ENCODE measurements around the gene ELAPOR1. TPM values are rescaled to one million over a fixed set of nuclear protein-coding genes. Genes with fewer than 3 reads are reported as not detected.

The ELAPOR1 gene, protein sequence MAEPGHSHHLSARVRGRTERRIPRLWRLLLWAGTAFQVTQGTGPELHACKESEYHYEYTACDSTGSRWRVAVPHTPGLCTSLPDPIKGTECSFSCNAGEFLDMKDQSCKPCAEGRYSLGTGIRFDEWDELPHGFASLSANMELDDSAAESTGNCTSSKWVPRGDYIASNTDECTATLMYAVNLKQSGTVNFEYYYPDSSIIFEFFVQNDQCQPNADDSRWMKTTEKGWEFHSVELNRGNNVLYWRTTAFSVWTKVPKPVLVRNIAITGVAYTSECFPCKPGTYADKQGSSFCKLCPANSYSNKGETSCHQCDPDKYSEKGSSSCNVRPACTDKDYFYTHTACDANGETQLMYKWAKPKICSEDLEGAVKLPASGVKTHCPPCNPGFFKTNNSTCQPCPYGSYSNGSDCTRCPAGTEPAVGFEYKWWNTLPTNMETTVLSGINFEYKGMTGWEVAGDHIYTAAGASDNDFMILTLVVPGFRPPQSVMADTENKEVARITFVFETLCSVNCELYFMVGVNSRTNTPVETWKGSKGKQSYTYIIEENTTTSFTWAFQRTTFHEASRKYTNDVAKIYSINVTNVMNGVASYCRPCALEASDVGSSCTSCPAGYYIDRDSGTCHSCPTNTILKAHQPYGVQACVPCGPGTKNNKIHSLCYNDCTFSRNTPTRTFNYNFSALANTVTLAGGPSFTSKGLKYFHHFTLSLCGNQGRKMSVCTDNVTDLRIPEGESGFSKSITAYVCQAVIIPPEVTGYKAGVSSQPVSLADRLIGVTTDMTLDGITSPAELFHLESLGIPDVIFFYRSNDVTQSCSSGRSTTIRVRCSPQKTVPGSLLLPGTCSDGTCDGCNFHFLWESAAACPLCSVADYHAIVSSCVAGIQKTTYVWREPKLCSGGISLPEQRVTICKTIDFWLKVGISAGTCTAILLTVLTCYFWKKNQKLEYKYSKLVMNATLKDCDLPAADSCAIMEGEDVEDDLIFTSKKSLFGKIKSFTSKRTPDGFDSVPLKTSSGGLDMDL
- 1 to 10 TPM; 5.3 to 6.1 TPM for total RNA-seq

DNA sequence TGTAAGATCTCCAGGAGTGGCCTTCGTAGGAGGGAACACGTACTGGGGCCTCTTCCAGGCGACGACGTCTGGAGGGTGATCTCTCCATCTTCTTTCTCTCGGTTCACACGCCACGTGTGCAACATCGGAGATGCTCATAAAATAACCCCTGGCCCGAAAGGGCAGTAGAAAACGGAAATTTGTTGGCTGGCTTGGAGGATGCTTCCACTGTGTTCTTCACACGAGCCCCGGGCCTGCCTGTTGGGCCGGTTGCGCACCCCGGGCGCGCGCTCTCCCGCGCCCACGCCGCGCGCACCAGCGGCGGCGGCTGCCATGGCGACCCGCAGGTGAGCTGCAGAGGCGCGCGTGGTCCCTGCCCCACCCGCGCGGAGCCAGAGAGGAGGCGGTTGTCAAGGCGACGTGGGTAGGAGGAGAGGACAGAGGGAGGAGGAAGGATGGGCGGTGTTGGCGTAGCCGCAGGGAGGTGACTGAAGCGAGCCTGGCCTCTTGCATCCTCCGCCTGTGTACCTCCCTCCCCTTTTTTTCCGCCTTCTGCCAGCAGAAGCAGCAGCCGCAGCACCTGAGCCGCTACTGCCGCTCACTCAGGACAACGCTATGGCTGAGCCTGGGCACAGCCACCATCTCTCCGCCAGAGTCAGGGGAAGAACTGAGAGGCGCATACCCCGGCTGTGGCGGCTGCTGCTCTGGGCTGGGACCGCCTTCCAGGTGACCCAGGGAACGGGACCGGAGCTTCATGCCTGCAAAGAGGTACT is at the start of gene ELAPOR1:
TSS of gene ELAPOR1 (plus strand) at position 526 of the 752 bp plus-strand sequence. CDS start at position 595, 69 bp downstream.
- Mint-ChIP-seq H3K4me1 (peaks cover 36% of the 10 kb centered on the region), H3K27ac (peak within 1 kb of the TSS; percentile 37), H3K4me3 (peak within 1 kb of the TSS; percentile 86), H3K27me3 (peaks cover 18% of the 10 kb centered on the region), H3K9me3 (no peaks in the 10 kb centered on the region), H3K36me3 (no peaks in the 10 kb centered on the region)
- DNase-seq: peak; percentile 79
- peak; percentile 89 for ATAC-seq (ENCODE audit: low read depth)
- POLR2A ChIA-PET: interaction anchor here (1.9 to 6.3 kb wide), 2 partner anchors 14 to 421 kb away, joined by 5 to 53 read pairs; partner anchors contain the start of gene PRPF38B

DNA sequence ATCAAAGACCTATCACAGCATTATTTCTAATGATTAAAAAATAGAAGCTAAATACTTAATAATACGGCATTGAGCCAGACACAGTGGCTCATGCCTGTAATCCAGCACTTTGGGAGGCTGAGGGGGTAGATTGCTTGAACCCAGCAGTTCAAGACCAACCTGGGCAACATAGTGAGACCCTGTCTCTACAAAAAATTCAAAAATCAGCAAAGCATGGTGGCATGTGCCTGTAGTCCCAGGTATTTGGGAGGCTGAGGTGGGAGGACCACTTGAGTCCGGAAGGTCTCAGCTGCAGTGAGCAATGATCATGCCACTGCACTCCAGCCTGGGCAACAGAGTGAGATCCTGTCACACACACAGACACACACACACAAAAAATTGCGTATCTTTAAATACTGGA is 48.8 kb upstream of the ELAPOR1 start:
- no peaks in the 10 kb centered on the region for H3K27me3 Mint-ChIP-seq
- no peaks in the 10 kb centered on the region for H3K9me3 Mint-ChIP-seq
- ATAC-seq (ENCODE audit: low read depth) (no peak), DNase-seq (no peak)
- POLR2A ChIA-PET: no interaction called here
- H3K27ac Mint-ChIP-seq: no peak overlapping the region
- H3K36me3 Mint-ChIP-seq: peaks cover 12% of the 10 kb centered on the region
- no peaks in the 10 kb centered on the region for H3K4me1 Mint-ChIP-seq
- no peak overlapping the region for H3K4me3 Mint-ChIP-seq

DNA sequence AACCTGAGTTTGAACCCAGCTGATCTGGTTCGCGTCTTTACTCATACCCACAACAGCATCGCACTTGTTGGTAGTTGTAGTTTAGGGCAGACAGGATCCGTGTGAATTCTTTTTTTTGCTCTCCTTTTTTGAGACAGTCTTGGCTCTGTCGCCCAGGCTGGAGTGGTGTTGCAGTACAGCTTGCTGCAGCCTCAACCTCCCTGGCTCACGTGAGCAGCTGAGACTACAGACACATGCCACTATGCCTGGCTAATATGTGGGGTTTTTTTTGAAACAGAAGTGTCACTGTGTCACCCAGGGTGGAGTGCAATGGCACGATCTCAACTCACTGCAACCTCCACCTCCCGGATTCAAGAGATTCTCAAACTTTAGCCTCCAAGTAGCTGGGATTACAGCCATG is 46.0 kb upstream of the ELAPOR1 start:
- peaks cover 13% of the 10 kb centered on the region for H3K36me3 Mint-ChIP-seq
- POLR2A ChIA-PET: no interaction called here
- H3K27me3 Mint-ChIP-seq: no peaks in the 10 kb centered on the region
- ATAC-seq (ENCODE audit: low read depth) (no peak), DNase-seq (no peak)
- H3K4me1 Mint-ChIP-seq: no peaks in the 10 kb centered on the region
- no peak overlapping the region for H3K4me3 Mint-ChIP-seq
- H3K27ac Mint-ChIP-seq: no peak overlapping the region
- no peaks in the 10 kb centered on the region for H3K9me3 Mint-ChIP-seq

DNA sequence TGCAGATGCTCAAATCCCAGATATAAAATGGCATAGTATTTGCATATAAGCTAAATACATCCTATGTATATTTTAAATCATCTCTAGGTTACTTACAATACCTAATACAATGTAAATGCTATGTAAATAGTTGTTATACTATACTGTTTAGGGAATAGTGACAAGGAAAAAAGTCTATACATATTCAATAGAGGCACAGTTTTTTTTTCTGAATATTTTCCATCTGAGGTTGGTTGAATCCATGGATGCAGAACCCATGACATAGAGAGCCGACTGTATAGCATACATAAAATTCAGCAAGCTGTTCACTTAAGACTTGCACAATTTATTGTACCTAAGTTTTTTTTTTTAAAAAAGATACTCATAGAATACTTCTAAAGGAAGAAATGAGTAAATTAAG is 44.6 kb upstream of the ELAPOR1 start:
- POLR2A ChIA-PET: no interaction called here
- H3K36me3 Mint-ChIP-seq: peaks cover 16% of the 10 kb centered on the region
- peaks cover under 1% of the 10 kb centered on the region for H3K4me1 Mint-ChIP-seq
- DNase-seq (no peak), ATAC-seq (ENCODE audit: low read depth) (no peak)
- no peak overlapping the region for H3K27ac Mint-ChIP-seq
- H3K9me3 Mint-ChIP-seq: no peaks in the 10 kb centered on the region
- H3K27me3 Mint-ChIP-seq: no peaks in the 10 kb centered on the region
- H3K4me3 Mint-ChIP-seq: no peak overlapping the region

DNA sequence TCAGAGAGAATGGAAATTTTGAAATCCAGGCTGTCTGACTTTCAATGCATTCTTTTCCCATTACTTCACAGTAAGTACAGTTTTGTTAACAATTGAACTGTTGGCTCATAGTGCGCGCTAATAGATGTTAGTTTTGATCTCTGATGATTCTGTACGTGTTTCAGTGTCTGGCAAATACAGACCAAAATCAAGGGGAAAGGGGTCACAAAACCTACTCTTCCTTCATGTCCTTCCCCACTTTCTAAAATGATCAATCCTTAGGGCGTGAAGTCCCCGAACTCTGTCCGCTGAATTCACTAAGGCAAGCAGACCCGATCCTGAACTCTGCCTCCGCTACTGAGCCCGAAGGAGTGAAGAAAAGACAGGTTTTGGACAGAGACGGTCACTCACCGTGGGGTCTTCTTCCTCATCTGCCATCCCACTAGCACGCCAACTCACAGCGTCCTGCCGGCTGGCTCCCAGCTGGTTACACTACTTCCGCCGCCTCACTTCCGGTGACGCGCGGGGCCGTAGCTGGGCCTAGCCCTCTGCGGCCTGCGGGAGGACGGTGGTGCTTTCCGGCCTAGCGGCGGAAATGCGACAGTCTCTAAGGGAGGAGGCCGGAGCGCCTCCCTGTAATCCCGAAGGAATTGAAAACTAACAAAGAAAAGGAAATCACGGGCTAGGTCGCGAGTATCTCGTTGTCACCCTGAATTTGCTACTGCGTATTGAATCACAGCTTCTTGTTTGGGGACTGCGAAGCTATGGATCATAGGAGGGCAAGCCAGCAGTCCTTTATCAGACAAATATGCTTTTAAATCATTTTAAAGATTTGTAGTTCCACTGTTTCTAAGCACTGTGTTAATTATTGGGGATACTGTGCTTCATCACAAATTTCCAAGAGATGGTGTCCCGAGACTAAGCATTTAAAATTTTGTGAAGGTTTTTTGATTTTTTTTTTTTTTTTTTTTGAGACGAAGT is 38.1 kb upstream of the ELAPOR1 start, which contains the start of gene TAF13:
TSS of gene TAF13 (minus strand) at position 473 of the 960 bp plus-strand sequence. CDS start at position 417, 56 bp downstream.
- H3K36me3 Mint-ChIP-seq: peaks cover 6% of the 10 kb centered on the region
- peak within 1 kb of the TSS; percentile 97 for H3K4me3 Mint-ChIP-seq
- POLR2A ChIA-PET: interaction anchor here (0.6 to 2.7 kb wide), 8 partner anchors 9 to 463 kb away, joined by 3 to 31 read pairs (median 6); partner anchors contain the start of genes CLCC1, TMEM167B and WDR47
- H3K4me1 Mint-ChIP-seq: peaks cover 8% of the 10 kb centered on the region
- DNase-seq (peak; percentile 89), ATAC-seq (ENCODE audit: low read depth) (peak; percentile 99)
- peak within 1 kb of the TSS; percentile 97 for H3K27ac Mint-ChIP-seq
- H3K9me3 Mint-ChIP-seq: no peaks in the 10 kb centered on the region
- H3K27me3 Mint-ChIP-seq: no peaks in the 10 kb centered on the region

DNA sequence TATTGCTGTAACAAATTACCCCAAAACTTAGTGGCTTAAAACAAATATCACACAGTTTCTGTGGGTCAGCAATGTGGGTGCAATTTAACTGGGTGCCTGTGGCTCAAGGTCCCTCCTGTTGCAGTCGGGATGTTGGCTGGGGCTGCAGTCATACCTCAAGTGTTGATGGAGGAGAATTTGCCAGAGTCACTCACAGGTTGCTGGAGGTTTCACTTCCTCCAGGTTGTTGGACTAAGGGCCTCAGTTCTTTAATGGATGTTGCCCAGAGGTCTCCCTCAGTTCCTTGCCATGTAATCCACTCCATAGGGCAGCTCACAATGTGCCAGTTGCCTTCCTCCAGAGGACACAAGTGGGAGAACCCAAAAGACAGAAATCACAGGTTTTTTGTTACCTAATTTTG is 35.6 kb upstream of the ELAPOR1 start:
- Mint-ChIP-seq H3K9me3 (no peaks in the 10 kb centered on the region), H3K4me3 (no peak overlapping the region)
- no peak for DNase-seq

DNA sequence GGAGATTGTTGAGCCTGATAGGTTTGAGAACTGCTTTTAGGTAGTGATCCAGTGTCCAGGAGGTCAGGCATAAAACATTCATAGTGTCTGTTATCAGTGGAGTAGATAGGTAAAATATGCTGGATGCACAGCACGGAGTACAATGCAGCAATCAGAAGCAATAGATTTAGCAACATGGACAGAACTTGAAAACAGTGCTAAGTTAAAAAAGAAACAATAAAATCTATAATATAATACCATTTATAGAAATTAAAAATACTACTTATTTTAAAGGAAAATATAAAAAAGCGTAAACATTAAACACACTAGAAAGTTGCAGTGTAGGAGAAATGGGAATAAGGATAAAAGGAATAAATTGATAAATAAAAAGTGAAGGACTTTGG is 34.7 kb upstream of the ELAPOR1 start:
- no peak overlapping the region for H3K4me3 Mint-ChIP-seq
- POLR2A ChIA-PET: no interaction called here

More for the DNA sequence above, 35.6 kb upstream of the ELAPOR1 start:
- peaks cover 3% of the 10 kb centered on the region for H3K27me3 Mint-ChIP-seq
- H3K4me1 Mint-ChIP-seq: peaks cover 8% of the 10 kb centered on the region
- no peak overlapping the region for H3K27ac Mint-ChIP-seq
- POLR2A ChIA-PET: interaction anchor here (1.0 kb wide), 1 partner anchor 136 kb away, joined by 3 read pairs; the partner anchor contains the start of gene SARS1
- ATAC-seq (ENCODE audit: low read depth): no peak
- peaks cover 4% of the 10 kb centered on the region for H3K36me3 Mint-ChIP-seq

DNA sequence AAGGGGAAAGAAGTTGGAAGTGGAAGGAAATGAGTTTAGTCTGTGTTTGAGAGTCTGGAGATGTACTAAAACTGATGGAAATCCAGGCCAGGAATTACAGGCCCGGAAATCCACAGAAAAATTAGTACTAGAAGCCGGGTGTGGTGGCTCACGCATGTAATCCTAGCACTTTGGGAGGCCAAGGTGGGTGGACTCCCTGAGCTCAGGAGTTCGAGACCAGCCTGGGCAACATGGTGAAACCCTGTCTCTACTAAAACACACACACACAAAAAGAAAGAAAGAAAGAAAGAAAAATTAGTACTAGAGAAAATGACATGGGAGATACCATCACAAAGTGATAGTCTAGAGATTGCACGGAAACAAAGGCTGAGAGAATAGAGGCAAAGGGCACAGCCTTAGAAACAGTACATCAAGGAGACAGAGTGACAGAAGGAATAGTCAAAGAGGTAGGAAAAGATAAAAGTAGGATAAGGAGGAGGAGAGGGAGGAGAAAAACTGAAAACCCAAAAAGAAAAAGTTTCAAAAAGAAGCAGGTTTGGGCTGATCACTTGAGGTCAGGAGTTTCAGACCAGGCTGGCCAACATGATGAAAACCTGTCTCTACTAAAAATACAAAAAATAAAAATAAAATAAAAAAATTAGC is 33.4 kb upstream of the ELAPOR1 start:
- H3K27me3 Mint-ChIP-seq: peaks cover 3% of the 10 kb centered on the region
- H3K36me3 Mint-ChIP-seq: no peaks in the 10 kb centered on the region
- POLR2A ChIA-PET: no interaction called here
- no peaks in the 10 kb centered on the region for H3K9me3 Mint-ChIP-seq
- ATAC-seq (ENCODE audit: low read depth) (no peak), DNase-seq (no peak)
- no peak overlapping the region for H3K4me3 Mint-ChIP-seq
- peaks cover 8% of the 10 kb centered on the region for H3K4me1 Mint-ChIP-seq
- H3K27ac Mint-ChIP-seq: no peak overlapping the region

More for the DNA sequence above, 34.7 kb upstream of the ELAPOR1 start:
- peaks cover 10% of the 10 kb centered on the region for H3K4me1 Mint-ChIP-seq
- H3K27ac Mint-ChIP-seq: no peak overlapping the region
- DNase-seq: no peak
- no peaks in the 10 kb centered on the region for H3K9me3 Mint-ChIP-seq
- ATAC-seq (ENCODE audit: low read depth): no peak
- H3K27me3 Mint-ChIP-seq: peaks cover 3% of the 10 kb centered on the region
- peaks cover 3% of the 10 kb centered on the region for H3K36me3 Mint-ChIP-seq

DNA sequence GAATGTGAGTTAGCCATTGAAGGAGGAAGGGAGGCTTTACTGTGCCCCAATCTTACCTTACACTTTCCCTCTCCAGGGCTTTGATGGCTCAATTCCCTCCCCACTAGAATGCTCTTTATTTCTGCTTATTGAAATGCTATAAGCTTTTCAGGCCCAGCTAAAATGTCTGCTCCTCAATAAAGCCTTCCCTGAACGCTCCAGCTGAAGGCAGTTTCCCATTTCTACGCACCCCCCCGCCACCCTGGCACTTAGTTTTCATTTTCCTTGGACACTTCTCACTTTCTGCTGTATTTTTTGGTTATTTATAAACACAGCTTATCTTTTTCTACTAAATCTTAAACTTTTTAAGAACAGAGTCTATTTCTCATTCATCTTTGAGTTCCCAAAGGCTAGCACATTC is 30.4 kb upstream of the ELAPOR1 start:
- POLR2A ChIA-PET: interaction anchor here (1.6 kb wide), 1 partner anchor 42 kb away, joined by 3 read pairs; the partner anchor contains the start of gene WDR47
- Mint-ChIP-seq H3K9me3 (no peaks in the 10 kb centered on the region), H3K4me3 (no peak overlapping the region), H3K4me1 (peaks cover 4% of the 10 kb centered on the region), H3K27me3 (peaks cover 3% of the 10 kb centered on the region), H3K36me3 (no peaks in the 10 kb centered on the region), H3K27ac (no peak overlapping the region)
- DNase-seq: no peak
- ATAC-seq (ENCODE audit: low read depth): no peak

DNA sequence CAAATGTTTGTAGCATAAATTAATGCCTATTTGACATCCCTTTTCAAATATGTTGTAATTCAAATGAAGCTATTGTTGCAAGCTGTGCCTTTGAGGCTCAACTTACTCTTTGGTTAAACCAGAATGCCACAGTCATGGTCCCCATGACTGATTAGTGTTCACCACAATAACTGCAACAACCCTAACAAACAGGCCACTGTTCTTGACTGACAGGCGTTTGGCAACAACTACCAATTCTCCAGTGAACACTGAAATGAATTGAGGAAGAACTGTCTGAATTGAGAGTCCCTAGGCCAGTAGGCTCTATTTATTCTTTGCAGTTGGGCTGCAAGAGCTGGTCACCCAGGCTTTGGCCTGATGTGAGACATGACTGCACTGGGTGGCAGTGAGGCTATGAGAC is 30.0 kb upstream of the ELAPOR1 start:
- Mint-ChIP-seq H3K4me1 (peaks cover 4% of the 10 kb centered on the region), H3K36me3 (no peaks in the 10 kb centered on the region), H3K9me3 (no peaks in the 10 kb centered on the region), H3K4me3 (no peak overlapping the region), H3K27me3 (peaks cover 3% of the 10 kb centered on the region), H3K27ac (no peak overlapping the region)
- DNase-seq: no peak
- no peak for ATAC-seq (ENCODE audit: low read depth)
- POLR2A ChIA-PET: interaction anchor here (1.6 to 1.7 kb wide), 2 partner anchors 8 to 17 kb away, joined by 4 to 5 read pairs; partner anchors contain the start of gene TAF13
